Fibroblast of villous mesenchyme (primary cell): ENCODE results near the gene NPPC. TPM values are rescaled to one million over a fixed set of nuclear protein-coding genes. Genes with fewer than 3 reads are reported as not detected.

Source experiments
- DNase-seq: peaks from one replicate; pipeline ENCODE4 v3.0.0-alpha.2; 2010; ENCODE audit warnings: low read depth
- H3K4me3 ChIP-seq: 2 replicates; pipeline ENCODE4 v1.5.1; 2011; ENCODE audit warnings: low read depth, mild to moderate bottlenecking, low read length
- small RNA-seq: library from RNA; depleted of rRNA; stranded (forward); fragments of <200 nt; gene quantifications from one replicate; pipeline ENCODE3, GENCODE V24; 2012
- total RNA-seq: library from RNA; depleted of rRNA; stranded (reverse); fragments of >200 nt; gene quantifications from 2 replicates; pipeline ENCODE4 v1.2.3, GENCODE V29; 2012
- TF ChIP-seq, protein P1 (sequence below): IDR thresholded peaks from 2 replicates; pipeline ENCODE4 v1.5.1; 2012; ENCODE audit warnings: low read depth, mild to moderate bottlenecking, low read length; ENCODE audit not compliant: insufficient read depth

NPPC gene
- total RNA-seq, 1 donor = not detected

DNA sequence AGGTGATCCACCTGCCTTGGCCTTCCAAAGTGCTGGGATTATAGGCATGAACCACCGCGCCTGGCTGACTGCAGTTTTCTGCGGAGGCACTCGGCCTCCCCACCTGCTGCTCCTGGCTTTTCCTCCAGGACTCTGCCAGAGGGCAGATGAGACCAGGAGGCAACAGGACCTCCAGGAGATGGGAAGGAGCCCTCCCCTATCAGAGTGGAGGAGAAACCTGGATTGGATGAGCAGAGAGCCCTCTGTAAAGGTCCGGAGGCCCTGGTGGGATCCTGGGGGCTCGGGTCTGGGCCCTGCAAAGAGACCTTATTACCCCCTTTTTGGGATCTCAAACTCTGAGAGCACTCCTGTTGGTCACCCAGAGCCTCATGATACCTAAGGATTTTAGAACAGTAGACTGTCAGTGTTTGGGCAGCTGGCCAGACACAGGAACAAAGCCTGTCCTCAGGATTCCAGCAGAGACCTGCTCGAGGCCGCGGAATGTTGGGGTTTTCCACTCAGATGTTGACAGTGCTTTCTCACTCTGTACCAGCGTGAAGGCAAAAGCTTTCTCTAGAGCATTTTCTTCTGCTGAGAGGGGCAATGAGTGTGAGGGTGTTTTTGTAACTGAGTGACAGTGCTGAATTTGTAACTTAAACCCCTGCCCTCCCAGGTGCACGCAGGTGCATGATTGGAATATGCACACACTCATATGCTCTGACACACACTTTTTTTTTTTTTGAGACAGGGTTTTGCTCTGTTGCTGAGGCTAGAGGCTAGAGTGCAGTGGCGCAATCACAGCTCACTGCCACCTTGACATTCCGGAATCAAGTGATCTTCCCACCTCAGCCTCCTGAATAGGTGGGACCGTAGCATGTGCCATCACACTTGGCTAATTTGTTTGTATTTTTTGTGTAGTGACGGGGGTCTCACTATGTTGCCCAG is 48.4 kb downstream of the NPPC start:
- no peak overlapping the region for H3K4me3 ChIP-seq
- TF ChIP-seq, protein P1, sequence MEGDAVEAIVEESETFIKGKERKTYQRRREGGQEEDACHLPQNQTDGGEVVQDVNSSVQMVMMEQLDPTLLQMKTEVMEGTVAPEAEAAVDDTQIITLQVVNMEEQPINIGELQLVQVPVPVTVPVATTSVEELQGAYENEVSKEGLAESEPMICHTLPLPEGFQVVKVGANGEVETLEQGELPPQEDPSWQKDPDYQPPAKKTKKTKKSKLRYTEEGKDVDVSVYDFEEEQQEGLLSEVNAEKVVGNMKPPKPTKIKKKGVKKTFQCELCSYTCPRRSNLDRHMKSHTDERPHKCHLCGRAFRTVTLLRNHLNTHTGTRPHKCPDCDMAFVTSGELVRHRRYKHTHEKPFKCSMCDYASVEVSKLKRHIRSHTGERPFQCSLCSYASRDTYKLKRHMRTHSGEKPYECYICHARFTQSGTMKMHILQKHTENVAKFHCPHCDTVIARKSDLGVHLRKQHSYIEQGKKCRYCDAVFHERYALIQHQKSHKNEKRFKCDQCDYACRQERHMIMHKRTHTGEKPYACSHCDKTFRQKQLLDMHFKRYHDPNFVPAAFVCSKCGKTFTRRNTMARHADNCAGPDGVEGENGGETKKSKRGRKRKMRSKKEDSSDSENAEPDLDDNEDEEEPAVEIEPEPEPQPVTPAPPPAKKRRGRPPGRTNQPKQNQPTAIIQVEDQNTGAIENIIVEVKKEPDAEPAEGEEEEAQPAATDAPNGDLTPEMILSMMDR = no peak
- DNase-seq = no peak

DNA sequence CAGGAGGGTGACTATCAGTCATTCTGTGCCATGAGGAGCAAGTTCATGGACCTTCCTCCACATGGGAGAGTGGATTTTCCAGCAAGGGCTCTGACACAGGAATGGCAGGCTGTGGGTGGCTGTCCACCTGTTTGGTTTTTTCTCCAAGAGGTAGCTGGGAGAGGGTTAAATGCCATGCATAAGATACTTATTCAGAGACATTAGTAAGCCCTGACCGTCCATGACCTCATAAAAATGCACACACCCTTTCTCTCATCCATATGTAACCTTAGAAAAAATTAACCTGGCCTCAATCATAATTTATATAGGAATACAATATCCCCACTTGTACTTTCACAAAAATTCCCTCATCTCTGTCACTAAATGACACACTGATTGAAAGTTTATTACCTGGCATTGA is 51.3 kb downstream of the NPPC start:
- no peak overlapping the region for H3K4me3 ChIP-seq
- TF ChIP-seq, protein P1 = no peak

More for the DNA sequence above, 51.3 kb downstream of the NPPC start:
- no peak for DNase-seq

Small RNAs within 50 kb of the gene (small RNA-seq; reads per million reads assigned to genes)
- not detected for gene MIR1471

Other genes with a start within 250 kb of the NPPC start
- 598 and 694 TPM in 2 replicates for gene PTMA, start 217.9 kb downstream of the NPPC start, total RNA-seq
- gene PDE6D, start 145.1 kb downstream of the NPPC start, total RNA-seq = 17.7 and 24.6 TPM in 2 replicates
- gene COPS7B, start 140.0 kb downstream of the NPPC start, total RNA-seq = 22.2 and 23.7 TPM in 2 replicates
- 26.7 and 30.7 TPM in 2 replicates for gene DIS3L2, start 35.3 kb upstream of the NPPC start, total RNA-seq